K562 (cell line): Measurements from ENCODE around the gene ST6GAL1. TPM values are rescaled to one million over a fixed set of nuclear protein-coding genes. Genes with fewer than 3 reads are reported as not detected.

ENCODE experiments used
- ATAC-seq: fragments of 200-7000 bp; cut with Tn5 transposase; 3 replicates; pipeline ENCODE4 v1.9.1; 2020; ENCODE audit warnings: moderate library complexity
- BruUV-seq: library from RNA; stranded (reverse); fragments of 400-500 nt; replicated peaks from 2 replicates; lab custom pipeline; 2021; lab: Mats Ljungman, UMichigan
- CTCF ChIA-PET: fragments of 300-600 bp; formaldehyde crosslinking; extraction: SDS; loops from one replicate; lab custom pipeline; 2021; ENCODE audit warnings: low intra/inter-chr PET ratio; lab: Yijun Ruan, JAX
- POLR2A ChIA-PET: fragments of 300-600, 350-650 bp; sonication (Branson Sonifier 250); formaldehyde crosslinking; extraction: SDS; loops from one replicate; lab custom pipeline; 2021; ENCODE audit warnings: antibody characterized with exemption, inconsistent platforms; lab: Yijun Ruan, JAX
- DNase-seq, 4 experiments: peaks; one replicate each; pipeline versions ENCODE4 v3.0.0 to v3.0.0-alpha.2; 2011 to 2018; ENCODE audit warnings: low spot score in 3 of 4, mixed read lengths in 3 of 4; ENCODE audit errors: extremely low read depth in 1 of 4
- FAIRE-seq: peaks from 2 replicates; lab custom pipeline; 2011; peaks lifted over from hg19 to GRCh38; lab: Jason Lieb, UNC
- H2AFZ ChIP-seq: 2 replicates; pipeline ENCODE4 v1.6.0; 2011; ENCODE audit warnings: low read depth, low read length, control low read depth, inconsistent platforms
- H3K27ac ChIP-seq: fragments of 200-600 bp; 3 replicates; pipeline ENCODE4 v1.8.0; 2011; ENCODE audit warnings: low read depth, mild to moderate bottlenecking, control low read depth, inconsistent platforms, low read length, moderate library complexity, mixed read lengths; ENCODE audit errors: extremely low read depth
- H3K27me3 ChIP-seq, 2 experiments: fragments of 300-600 bp in 1 of 2; 2 replicates in 1 of 2; 3 replicates in 1 of 2; pipeline versions ENCODE4 v1.6.0 to v1.8.0; 2011; ENCODE audit warnings: inconsistent platforms in 2 of 2, low read length in 2 of 2, mild to moderate bottlenecking in 1 of 2, mixed read lengths in 1 of 2, moderate library complexity in 1 of 2; ENCODE audit not compliant: control insufficient read depth in 2 of 2, insufficient read depth in 2 of 2
- H3K36me3 ChIP-seq: fragments of 300-600 bp; 3 replicates; pipeline ENCODE4 v1.8.0; 2011; ENCODE audit warnings: mild to moderate bottlenecking, low read length, inconsistent platforms; ENCODE audit not compliant: control insufficient read depth, insufficient read depth
- H3K4me1 ChIP-seq, 2 experiments: fragments of 200-600 bp in 1 of 2; replicated peaks in 1 of 2; 2 replicates in 1 of 2; 3 replicates in 1 of 2; pipeline versions ENCODE4 v1.5.1 to v1.8.0; 2011; ENCODE audit warnings: inconsistent platforms in 2 of 2, low read length in 2 of 2, mild to moderate bottlenecking in 1 of 2, mixed read lengths in 1 of 2, moderate library complexity in 1 of 2; ENCODE audit not compliant: control insufficient read depth in 2 of 2, insufficient read depth in 2 of 2
- H3K4me2 ChIP-seq: 2 replicates; pipeline ENCODE4 v1.6.1; 2011; ENCODE audit warnings: low read length, control low read depth, inconsistent platforms, mixed read lengths; ENCODE audit not compliant: insufficient read depth
- H3K4me3 ChIP-seq: fragments of 200-600 bp; sonication (generic), shearing (Covaris generic); 2 replicates; pipeline ENCODE4 v1.5.1; 2016; ENCODE audit warnings: control low read depth, inconsistent platforms
- H3K79me2 ChIP-seq: fragments of 200-600 bp; 3 replicates; pipeline ENCODE4 v1.8.0; 2011; ENCODE audit warnings: low read length, inconsistent platforms; ENCODE audit not compliant: control insufficient read depth, insufficient read depth
- H3K9ac ChIP-seq, 2 experiments: 2 replicates each; pipeline versions ENCODE4 v1.6.0 to v1.6.1; 2011; ENCODE audit warnings: low read depth in 2 of 2, low read length in 2 of 2, control low read depth in 1 of 2, inconsistent platforms in 1 of 2, mild to moderate bottlenecking in 1 of 2, mixed read lengths in 1 of 2; ENCODE audit not compliant: insufficient read depth in 1 of 2
- H3K9me1 ChIP-seq: one replicate; pipeline ENCODE4 v1.6.0; 2011; ENCODE audit warnings: inconsistent platforms, mild to moderate bottlenecking, low read length, moderate library complexity; ENCODE audit not compliant: control insufficient read depth, insufficient read depth
- H3K9me3 ChIP-seq: replicated peaks from 2 replicates; pipeline ENCODE4 v1.5.1; 2011; ENCODE audit warnings: low read depth, low read length, inconsistent platforms; ENCODE audit not compliant: control insufficient read depth, insufficient read depth
- H4K20me1 ChIP-seq: replicated peaks from 2 replicates; pipeline ENCODE4 v1.6.1; 2011; ENCODE audit warnings: low read length, inconsistent platforms, mixed read lengths; ENCODE audit not compliant: control insufficient read depth, insufficient read depth
- CBX3 ChIP-seq, 2 experiments: IDR thresholded peaks; 1 replicate in 1 of 2; 2 replicates in 1 of 2; pipeline ENCODE4 v1.6.1; 2012; ENCODE audit warnings: inconsistent platforms in 2 of 2, low read length in 2 of 2, borderline replicate concordance in 1 of 2, control low read depth in 1 of 2
- DNMT1 ChIP-seq: fragments of 450-650 bp; IDR thresholded peaks from 2 replicates; pipeline ENCODE4 v1.6.1; 2016; ENCODE audit warnings: antibody characterized with exemption, mild to moderate bottlenecking
- ESRRA ChIP-seq: fragments of 450-650 bp; IDR thresholded peaks from 2 replicates; pipeline ENCODE4 v1.6.1; 2014; ENCODE audit warnings: low read depth, mild to moderate bottlenecking, moderate library complexity, borderline replicate concordance
- HSF4 ChIP-seq: fragments of 250-450 bp; sonication (Bioruptor Pico); IDR thresholded peaks from 2 replicates; pipeline ENCODE4 v2.1.2; 2022; ENCODE audit warnings: mild to moderate bottlenecking, moderate library complexity, borderline replicate concordance
- MXI1 ChIP-seq: IDR thresholded peaks from 2 replicates; pipeline ENCODE4 v1.6.1; 2011; ENCODE audit warnings: low read depth, mild to moderate bottlenecking, improper control_type of control experiment, low read length
- NFRKB ChIP-seq: fragments of 450-650 bp; IDR thresholded peaks from 2 replicates; pipeline ENCODE4 v1.6.1; 2016; ENCODE audit warnings: low read depth
- PHF20 ChIP-seq: fragments of 450-650 bp; IDR thresholded peaks from 2 replicates; pipeline ENCODE4 v1.6.1; 2018; ENCODE audit not compliant: partially characterized antibody
- SNRNP70 ChIP-seq: fragments of 200-400 bp; formaldehyde crosslinking; optimal IDR thresholded peaks from 2 replicates; pipeline ENCODE3; 2017; ENCODE audit warnings: low read depth, low read length
- ZNF23 ChIP-seq: fragments of 250-450 bp; sonication (Bioruptor Pico); IDR thresholded peaks from 2 replicates; pipeline ENCODE4 v1.4.0; 2020; ENCODE audit warnings: mild to moderate bottlenecking
- WGBS: fragments of 100-300 bp; shearing (Covaris generic); methylation state at CpG from one replicate; pipeline ENCODE4 v1.1.6; 2016; ENCODE audit warnings: low coverage, mixed read lengths; ENCODE audit not compliant: insufficient coverage; ENCODE audit errors: missing lambda C conversion rate; 5-methylcytosine and 5-hydroxymethylcytosine counted together
- in situ Hi-C: fragments of 300-500 bp; cut with MboI; formaldehyde crosslinking; loops from 4 replicates; pipeline ENCODE4 v1.15.0; 2018; ENCODE audit warnings: inconsistent platforms, mixed read lengths
- intact Hi-C: fragments of 100-400 bp; cut with micrococcal nuclease; formaldehyde crosslinking; loops from 2 replicates; pipeline ENCODE4 v1.14.2; 2022
- polyA plus RNA-seq, 8 experiments: library from polyadenylated mRNA; depleted of rRNA in 4 of 8; stranded (reverse) in 5 of 8; unstranded in 3 of 8; fragments of >200 nt; fragmentation: Nextera tagmentation in 2 of 8; fragmentation: Illumina TruSeq in 1 of 8; extraction: Ambion mirVana in 2 of 8; extraction: Trizol in 1 of 8; gene quantifications; 2 replicates each; pipeline versions ENCODE4 v1.2.1 to v1.2.3, GENCODE V29; 2011 to 2014; ENCODE audit warnings: inconsistent platforms in 1 of 8, missing spikeins in 1 of 8
- total RNA-seq, 7 experiments: library from RNA; depleted of rRNA in 6 of 7; stranded (reverse); fragments of >200 nt in 6 of 7; fragmentation: Illumina TruSeq in 2 of 7; extraction: Trizol in 2 of 7; gene quantifications; 2 replicates each; pipeline versions ENCODE4 v1.2.1 to v1.2.3, GENCODE V29; 2011 to 2021; ENCODE audit warnings: low replicate concordance in 1 of 7
- TF ChIP-seq, protein P1 (sequence below): sonication (generic); IDR thresholded peaks from 2 replicates; pipeline ENCODE4 v1.6.1; 2016
- TF ChIP-seq, protein P2 (sequence below): fragments of 250-450 bp; sonication (Bioruptor Pico); IDR thresholded peaks from 2 replicates; pipeline ENCODE4 v1.5.0; 2021; ENCODE audit warnings: mild to moderate bottlenecking, moderate library complexity

The ST6GAL1 gene
- total and polyA plus RNA-seq, 9 of the 15 experiments (the other 6 are each of a cell fraction or from before 2014, with no cell fraction given) = 31.9 to 145 (median 71.0) TPM

DNA sequence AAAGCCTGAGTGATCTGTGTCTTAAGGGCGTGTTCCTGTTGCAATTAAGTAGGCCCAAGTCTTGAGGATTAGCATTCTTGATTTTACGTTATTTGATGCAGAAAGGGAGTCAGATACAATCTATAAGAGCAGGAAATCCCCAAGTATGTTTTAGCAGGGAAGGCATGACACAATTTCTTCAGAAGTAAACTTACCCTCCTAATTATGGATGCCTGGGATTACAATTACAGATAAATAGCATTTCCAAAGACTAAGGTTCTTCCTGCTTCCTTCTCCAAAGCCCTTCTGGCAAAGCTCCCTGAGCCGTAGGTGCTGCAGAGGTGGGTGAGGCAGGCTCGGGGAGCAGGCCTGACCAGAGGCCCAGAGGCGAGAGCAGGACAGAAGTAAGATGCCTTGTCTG, 34.9 kb upstream of the ST6GAL1 start:
- BruUV-seq = no TSS peak
- no peaks in the 10 kb centered on the region for H3K36me3 ChIP-seq
- no peak overlapping the region for H3K27ac ChIP-seq
- no peaks in the 10 kb centered on the region for H3K79me2 ChIP-seq
- ChIA-PET POLR2A (no interaction called here), CTCF (no interaction called here)
- no peak; the same call in 2 of the 3 replicates for ATAC-seq
- intact Hi-C loops (no loop called here), in situ Hi-C loops (no loop called here)
- H3K9me1 ChIP-seq = no peaks in the 10 kb centered on the region
- no peak for FAIRE-seq
- H3K4me1 ChIP-seq = peaks cover 3 to 7% of the 10 kb centered on the region in 2 experiments; a peak in 3 of 5 replicates
- H3K4me3 ChIP-seq = no peak overlapping the region
- H3K9me3 ChIP-seq = 0 out of 2 replicates have a peak, but pooled peaks cover 2% of the 10 kb centered on the region
- WGBS = 79% methylated on average over 5 of the region's 5 CpGs
- no peaks in the 10 kb centered on the region for H4K20me1 ChIP-seq
- H3K9ac ChIP-seq = no peak overlapping the region
- H2AFZ ChIP-seq = no peak overlapping the region
- TF ChIP-seq ZNF23 = no peak
- TF ChIP-seq, protein P1, sequence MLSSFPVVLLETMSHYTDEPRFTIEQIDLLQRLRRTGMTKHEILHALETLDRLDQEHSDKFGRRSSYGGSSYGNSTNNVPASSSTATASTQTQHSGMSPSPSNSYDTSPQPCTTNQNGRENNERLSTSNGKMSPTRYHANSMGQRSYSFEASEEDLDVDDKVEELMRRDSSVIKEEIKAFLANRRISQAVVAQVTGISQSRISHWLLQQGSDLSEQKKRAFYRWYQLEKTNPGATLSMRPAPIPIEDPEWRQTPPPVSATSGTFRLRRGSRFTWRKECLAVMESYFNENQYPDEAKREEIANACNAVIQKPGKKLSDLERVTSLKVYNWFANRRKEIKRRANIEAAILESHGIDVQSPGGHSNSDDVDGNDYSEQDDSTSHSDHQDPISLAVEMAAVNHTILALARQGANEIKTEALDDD = no peak
- TF ChIP-seq CBX3 (IDR thresholded peaks at IDR 0.05; ENCODE audit: borderline replicate concordance in 1 of 2, low read length in 2 of 2) = 0 out of 3 replicates have a peak, but pooled peaks of 1 of the 2 experiments have one; percentile 30
- no peak for DNase-seq
- no peaks in the 10 kb centered on the region for H3K27me3 ChIP-seq
- no peak overlapping the region for H3K4me2 ChIP-seq

DNA sequence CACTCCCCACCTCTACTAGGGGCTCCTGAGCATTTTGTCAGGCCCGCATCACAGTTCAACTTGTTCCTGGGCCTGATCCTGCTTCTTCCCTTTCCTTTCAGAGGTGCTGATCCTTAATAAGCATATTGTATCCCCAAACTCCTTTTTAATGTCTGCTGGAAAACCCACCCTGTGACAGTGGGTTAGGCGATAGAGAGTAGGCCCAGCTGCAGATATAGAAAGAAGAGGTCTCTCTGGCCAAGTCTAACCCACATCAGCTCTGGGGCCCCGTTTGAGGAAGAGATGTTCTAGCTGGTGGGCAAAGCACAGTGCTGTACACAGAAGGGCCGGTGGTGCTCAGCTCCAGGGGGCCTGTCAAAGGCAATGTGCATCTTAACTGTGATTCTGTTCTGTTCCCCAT, 34.3 kb upstream of the ST6GAL1 start:
- in situ Hi-C loops (no loop called here), intact Hi-C loops (no loop called here)
- H3K79me2 ChIP-seq = no peaks in the 10 kb centered on the region
- H4K20me1 ChIP-seq = no peaks in the 10 kb centered on the region
- no peak overlapping the region for H3K9ac ChIP-seq
- H3K9me1 ChIP-seq = no peaks in the 10 kb centered on the region
- no peak for FAIRE-seq
- ATAC-seq = no peak; the same call in 1 of the 3 replicates
- 77% methylated on average over 4 of the region's 4 CpGs for WGBS
- no TSS peak for BruUV-seq
- H3K4me1 ChIP-seq = peaks cover 2 to 7% of the 10 kb centered on the region in 2 experiments; a peak in 4 of 5 replicates
- ChIA-PET CTCF (no interaction called here), POLR2A (interaction anchor here (1.5 kb wide), 1 partner anchor 14 kb away, joined by 3 read pairs; no protein-coding TSS in a partner anchor)
- no peak overlapping the region for H3K4me2 ChIP-seq
- no peak for DNase-seq
- H3K4me3 ChIP-seq = no peak overlapping the region
- H3K27ac ChIP-seq = no peak overlapping the region
- no peak overlapping the region for H2AFZ ChIP-seq
- H3K27me3 ChIP-seq = no peaks in the 10 kb centered on the region
- 0 out of 2 replicates have a peak, but pooled peaks cover 2% of the 10 kb centered on the region for H3K9me3 ChIP-seq
- no peaks in the 10 kb centered on the region for H3K36me3 ChIP-seq
- TF ChIP-seq NFRKB = no peak
- TF ChIP-seq DNMT1 = no peak
- TF ChIP-seq PHF20 = no peak
- TF ChIP-seq HSF4 = no peak
- TF ChIP-seq MXI1 = no peak
- TF ChIP-seq, protein P2, sequence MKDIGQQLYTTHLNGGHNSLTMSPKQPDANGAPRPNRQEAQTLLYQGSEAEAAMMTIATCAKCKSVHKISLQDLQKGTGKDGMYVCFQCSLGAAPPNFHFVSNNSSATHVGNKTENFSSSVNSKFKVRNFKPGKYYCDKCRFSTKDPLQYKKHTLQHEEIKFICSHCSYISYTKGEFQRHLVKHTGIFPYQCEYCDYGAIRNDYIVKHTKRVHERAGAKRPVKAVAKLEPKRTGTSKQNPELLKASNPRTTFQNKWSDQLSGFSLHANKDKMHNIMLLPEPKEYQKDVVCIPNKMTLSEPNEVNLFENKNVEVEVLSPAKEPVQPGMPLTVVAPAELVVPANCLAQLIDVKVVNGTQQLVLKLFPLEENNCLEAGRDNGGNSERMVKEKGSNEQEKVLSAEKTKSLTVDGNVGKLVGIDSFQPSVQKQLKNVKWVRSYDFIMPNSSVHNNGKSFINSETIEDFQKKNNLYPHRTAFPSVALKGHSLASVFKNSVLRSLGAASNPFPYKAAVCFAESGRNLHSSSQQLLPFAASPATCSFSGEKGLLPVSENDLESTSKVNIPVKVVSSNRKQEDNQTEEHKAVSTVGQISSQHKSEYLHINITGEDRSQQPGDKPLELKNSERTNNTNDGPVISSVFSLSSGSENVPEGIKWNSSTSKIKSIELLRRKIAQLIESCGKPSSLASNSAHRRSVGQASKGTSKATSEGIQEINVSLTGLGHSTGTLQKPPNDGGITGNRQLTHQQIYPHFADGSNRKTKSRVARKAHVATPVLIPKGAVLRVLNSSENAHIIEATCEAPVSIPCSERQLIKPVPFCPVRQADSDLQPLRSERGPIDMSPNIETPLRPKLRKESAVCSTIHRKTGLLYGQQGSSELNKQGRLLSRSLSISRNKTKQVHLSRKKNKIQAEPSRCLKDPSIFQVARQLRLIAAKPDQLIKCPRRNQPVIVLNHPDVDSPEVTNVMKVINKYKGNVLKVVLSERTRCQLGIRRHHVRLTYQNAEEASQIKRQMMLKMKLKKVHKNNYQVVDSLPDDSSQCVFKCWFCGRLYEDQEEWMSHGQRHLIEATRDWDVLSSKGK (CRISPR knock-in tag) = no peak
- TF ChIP-seq ESRRA = no peak
- no peak for TF ChIP-seq SNRNP70
